Upper lobe of left lung (tissue), 6 donors: ENCODE data around the gene FNDC11. TPM values are rescaled to one million over a fixed set of nuclear protein-coding genes. Genes with fewer than 3 reads are reported as not detected.

Source experiments
- ATAC-seq, 2 donors: fragments of 200-7000 bp; cut with Tn5 transposase; one replicate each; pipeline ENCODE4 v1.9.1; 2022; ENCODE audit warnings: mild to moderate bottlenecking in 2 of 2, moderate library complexity in 2 of 2; ENCODE audit not compliant: low FRiP score in 2 of 2
- DNase-seq, 2 donors: peaks; one replicate each; pipeline ENCODE4 v3.0.0-alpha.2; 2019 to 2020
- H3K27ac ChIP-seq, 4 donors: fragments of 200-600 bp; sonication (generic); one replicate each; pipeline ENCODE4 v1.5.1; 2016 to 2019
- H3K27me3 ChIP-seq, 4 donors: fragments of 200-600 bp; sonication (generic); one replicate each; pipeline ENCODE4 v1.5.1; 2017 to 2019
- H3K36me3 ChIP-seq, 4 donors: fragments of 200-600 bp; sonication (generic); one replicate each; pipeline ENCODE4 v1.5.1; 2016 to 2019
- H3K4me1 ChIP-seq, 4 donors: fragments of 200-600 bp; sonication (generic); one replicate each; pipeline ENCODE4 v1.5.1; 2018 to 2019
- H3K4me3 ChIP-seq, 4 donors: fragments of 200-600 bp; sonication (generic); one replicate each; pipeline ENCODE4 v1.5.1; 2017 to 2019; ENCODE audit warnings: mild to moderate bottlenecking in 2 of 4, moderate library complexity in 1 of 4
- H3K9me3 ChIP-seq, 4 donors: fragments of 200-600 bp; sonication (generic); one replicate each; pipeline ENCODE4 v1.5.1; 2018 to 2019
- EP300 ChIP-seq, 4 donors: sonication (generic); formaldehyde crosslinking; IDR thresholded peaks; one replicate each; pipeline ENCODE4 v1.5.1; 2017; ENCODE audit warnings: antibody characterized with exemption in 4 of 4, control low read depth in 2 of 4
- POLR2A ChIP-seq, 4 donors: fragments of 450-650 bp; IDR thresholded peaks; one replicate each; pipeline ENCODE4 v1.5.1; 2016 to 2017; ENCODE audit warnings: antibody characterized with exemption in 4 of 4, mild to moderate bottlenecking in 2 of 4
- POLR2AphosphoS5 ChIP-seq, 2 donors: sonication (generic); formaldehyde crosslinking; IDR thresholded peaks; one replicate each; pipeline ENCODE4 v1.5.1; 2017; ENCODE audit warnings: antibody characterized with exemption in 2 of 2
- WGBS, 2 donors: methylation state at CpG; one replicate each; pipeline ENCODE4 v1.1.5; 2017 to 2018; 5-methylcytosine and 5-hydroxymethylcytosine counted together
- total RNA-seq, 6 donors: library from RNA; depleted of rRNA in 4 of 6; stranded (reverse); fragments of >200 nt in 4 of 6; gene quantifications; one replicate each; pipeline versions ENCODE4 v1.1.0 to v1.2.1, GENCODE V29; 2016 to 2021
- TF ChIP-seq, protein P1 (sequence below), 6 experiments: fragments of 450-650 bp in 4 of 6; fragments of 200-600 bp in 2 of 6; sonication (generic) in 2 of 6; IDR thresholded peaks; one replicate each; pipeline ENCODE4 v1.5.1; 2016 to 2019; ENCODE audit warnings: antibody characterized with exemption in 6 of 6
- donor health status: DM: no; HTN: no; CAD: no; lungs with moderate emphysema.
- donor health status: DM: no; HTN: yes; CAD: no; lungs with severe emphysema.

The FNDC11 gene
- total RNA-seq, 6 donors from 2014 or later, result 0.29 to 6.5 (median 1.4) TPM

DNA sequence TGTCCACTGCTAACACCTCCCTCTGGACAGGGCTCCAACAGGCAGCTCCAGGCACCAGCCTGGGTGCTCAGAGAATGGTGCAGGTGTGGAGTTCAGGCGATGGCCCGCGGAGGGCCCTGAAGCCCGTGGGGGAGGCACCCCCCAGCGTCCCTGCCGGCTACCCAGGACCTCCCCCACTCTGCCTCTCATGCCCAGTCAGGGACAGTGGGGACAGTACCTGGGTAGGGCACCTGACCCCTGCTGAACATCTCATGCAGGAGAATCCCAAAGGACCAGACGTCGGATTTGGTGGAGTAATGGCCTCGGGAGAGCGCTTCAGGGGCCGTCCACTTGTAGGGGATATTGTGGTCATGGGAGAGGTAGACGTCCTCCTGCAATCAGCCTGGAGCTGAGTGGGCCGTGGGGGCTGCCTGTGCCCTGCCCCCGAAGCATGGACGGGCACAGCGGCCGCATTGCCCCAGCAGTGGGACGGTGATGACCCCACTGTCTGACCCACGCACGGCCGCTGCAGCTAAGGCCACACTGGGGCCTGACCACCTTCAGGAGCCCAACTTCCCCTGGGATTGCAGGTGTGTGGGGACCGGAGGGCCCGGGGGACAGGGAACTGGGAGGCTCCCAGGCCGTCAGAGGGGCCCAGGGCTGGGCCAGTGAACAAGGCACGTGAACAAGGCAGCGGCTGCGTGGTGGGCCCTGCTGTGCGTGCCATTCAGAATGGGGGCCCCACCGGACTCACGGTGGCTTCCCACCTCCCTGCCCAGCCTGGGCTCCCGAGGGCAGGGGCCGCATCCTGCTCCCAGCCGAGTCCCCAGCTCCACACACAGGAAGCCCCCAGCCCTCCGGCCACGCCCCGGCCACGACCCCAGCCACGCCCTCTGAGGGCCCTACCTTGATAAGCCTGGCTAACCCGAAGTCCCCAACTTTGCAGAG is 23.8 kb upstream of the FNDC11 start:
- DNase-seq (peak; percentile 18 to 83), ATAC-seq (no peak)
- Histone ChIP-seq H3K9me3 (no peaks in the 10 kb centered on the region), H3K27ac (no peak overlapping the region), H3K36me3 (no peaks in the 10 kb centered on the region), H3K27me3 (no peaks in the 10 kb centered on the region), H3K4me3 (no peak overlapping the region), H3K4me1 (peaks cover 0 to 13% (median 7%) of the 10 kb centered on the region in 4 donors)
- 71 to 85% methylated on average over 18 to 30 of the region's 39 CpGs for WGBS, 2 donors
- TF ChIP-seq POLR2AphosphoS5 (IDR thresholded peaks at IDR 0.05), result no peak
- TF ChIP-seq, protein P1, sequence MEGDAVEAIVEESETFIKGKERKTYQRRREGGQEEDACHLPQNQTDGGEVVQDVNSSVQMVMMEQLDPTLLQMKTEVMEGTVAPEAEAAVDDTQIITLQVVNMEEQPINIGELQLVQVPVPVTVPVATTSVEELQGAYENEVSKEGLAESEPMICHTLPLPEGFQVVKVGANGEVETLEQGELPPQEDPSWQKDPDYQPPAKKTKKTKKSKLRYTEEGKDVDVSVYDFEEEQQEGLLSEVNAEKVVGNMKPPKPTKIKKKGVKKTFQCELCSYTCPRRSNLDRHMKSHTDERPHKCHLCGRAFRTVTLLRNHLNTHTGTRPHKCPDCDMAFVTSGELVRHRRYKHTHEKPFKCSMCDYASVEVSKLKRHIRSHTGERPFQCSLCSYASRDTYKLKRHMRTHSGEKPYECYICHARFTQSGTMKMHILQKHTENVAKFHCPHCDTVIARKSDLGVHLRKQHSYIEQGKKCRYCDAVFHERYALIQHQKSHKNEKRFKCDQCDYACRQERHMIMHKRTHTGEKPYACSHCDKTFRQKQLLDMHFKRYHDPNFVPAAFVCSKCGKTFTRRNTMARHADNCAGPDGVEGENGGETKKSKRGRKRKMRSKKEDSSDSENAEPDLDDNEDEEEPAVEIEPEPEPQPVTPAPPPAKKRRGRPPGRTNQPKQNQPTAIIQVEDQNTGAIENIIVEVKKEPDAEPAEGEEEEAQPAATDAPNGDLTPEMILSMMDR (IDR thresholded peaks at IDR 0.05), result no peak
- TF ChIP-seq EP300 (IDR thresholded peaks at IDR 0.05), result no peak
- TF ChIP-seq POLR2A (IDR thresholded peaks at IDR 0.05), result no peak

DNA sequence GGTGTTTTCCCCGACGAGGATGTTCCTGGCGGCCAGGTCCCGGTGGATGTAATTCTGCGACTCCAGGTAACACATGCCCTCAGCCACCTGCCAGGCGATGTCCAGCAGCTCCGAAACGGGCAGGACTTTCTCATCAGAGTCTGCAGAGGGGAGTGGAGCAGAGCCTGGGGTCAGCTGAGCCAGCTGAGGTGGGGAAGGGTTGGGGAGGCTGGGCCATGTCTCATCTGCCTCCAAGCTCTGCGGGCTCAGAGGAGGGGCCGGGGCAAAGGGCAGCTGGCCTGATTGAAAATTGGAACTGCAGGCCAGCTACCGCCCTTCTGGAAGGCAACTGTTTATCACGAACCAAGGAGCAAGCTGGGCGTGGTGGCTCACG is 23.2 kb upstream of the FNDC11 start:
- Histone ChIP-seq H3K4me3 (no peak overlapping the region), H3K36me3 (no peaks in the 10 kb centered on the region), H3K27ac (no peak overlapping the region), H3K9me3 (no peaks in the 10 kb centered on the region), H3K4me1 (peaks cover 0 to 17% (median 7%) of the 10 kb centered on the region in 4 donors), H3K27me3 (no peaks in the 10 kb centered on the region)
- WGBS, 2 donors, result 74 to 75% methylated on average over 10 to 14 of the region's 14 CpGs
- ATAC-seq (no peak), DNase-seq (no peak)
- TF ChIP-seq, protein P1 (IDR thresholded peaks at IDR 0.05), result no peak
- TF ChIP-seq POLR2A (IDR thresholded peaks at IDR 0.05), result no peak
- no peak for TF ChIP-seq POLR2AphosphoS5 (IDR thresholded peaks at IDR 0.05)
- TF ChIP-seq EP300 (IDR thresholded peaks at IDR 0.05), result no peak

- peak in 1 of 2 donors; percentile 17 for DNase-seq
Observed at GRCh38 chr20:63531686-63532448, 22.1 kb upstream of the FNDC11 start.

DNA sequence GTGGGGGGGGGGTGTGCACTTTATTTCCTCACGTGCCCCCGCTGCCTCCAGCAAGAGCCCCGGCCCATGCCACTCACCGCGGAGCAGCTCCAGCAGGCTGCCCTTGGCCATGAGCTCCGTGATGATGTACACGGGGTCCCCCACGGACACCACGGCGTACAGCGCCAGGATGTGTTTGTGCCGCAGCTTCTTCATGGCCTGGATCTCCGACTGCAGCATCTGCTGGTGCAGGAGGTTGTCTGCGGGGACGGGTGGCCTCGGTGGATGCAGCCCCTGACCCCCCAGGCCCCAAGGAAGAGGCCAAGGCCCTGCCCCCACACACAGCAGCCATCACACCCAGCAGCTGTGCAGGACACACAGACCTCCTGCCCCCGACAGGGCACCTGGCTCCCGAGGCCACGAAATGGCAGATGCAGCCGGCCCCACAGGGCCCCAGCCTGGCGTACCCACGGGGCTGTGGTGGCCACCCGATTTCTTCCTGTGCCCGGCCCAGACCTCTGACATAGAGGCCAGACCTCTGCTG is 21.4 kb upstream of the FNDC11 start:
- no peak for ATAC-seq
- Histone ChIP-seq H3K27me3 (no peaks in the 10 kb centered on the region), H3K36me3 (no peaks in the 10 kb centered on the region), H3K27ac (no peak overlapping the region), H3K4me1 (peaks cover 13 to 29% (median 14%) of the 10 kb centered on the region in 4 donors), H3K4me3 (no peak overlapping the region), H3K9me3 (no peaks in the 10 kb centered on the region)
- DNase-seq, result peak; percentile 18 to 66
- TF ChIP-seq POLR2A (IDR thresholded peaks at IDR 0.05), result no peak
- TF ChIP-seq, protein P1 (IDR thresholded peaks at IDR 0.05), result no peak
- TF ChIP-seq POLR2AphosphoS5 (IDR thresholded peaks at IDR 0.05), result no peak
- WGBS, 2 donors, result 82 to 85% methylated on average over 7 to 24 of the region's 24 CpGs

More at GRCh38 chr20:63531686-63532448, 22.1 kb upstream of the FNDC11 start:
- Histone ChIP-seq H3K4me1 (peaks cover 7 to 23% (median 10%) of the 10 kb centered on the region in 4 donors), H3K36me3 (no peaks in the 10 kb centered on the region), H3K27ac (no peak overlapping the region), H3K27me3 (no peaks in the 10 kb centered on the region), H3K9me3 (no peaks in the 10 kb centered on the region), H3K4me3 (no peak overlapping the region)
- 79 to 86% methylated on average over 27 of the region's 27 CpGs for WGBS, 2 donors
- TF ChIP-seq POLR2AphosphoS5 (IDR thresholded peaks at IDR 0.05) (no peak), POLR2A (IDR thresholded peaks at IDR 0.05) (no peak), EP300 (IDR thresholded peaks at IDR 0.05) (no peak)
- TF ChIP-seq, protein P1 (IDR thresholded peaks at IDR 0.05), result no peak
- ATAC-seq, result no peak
